22Rv1 (cell line): Measurements from ENCODE around the gene PTPN13.

Experiments
- H3K27ac ChIP-seq: fragments of 450-650 bp; 2 replicates; pipeline ENCODE4 v1.5.1; 2017
- CTCF ChIP-seq: fragments of 450-650 bp; IDR thresholded peaks from 2 replicates; pipeline ENCODE4 v1.5.1; 2017; ENCODE audit warnings: mild to moderate bottlenecking
- ZFX ChIP-seq: fragments of 450-650 bp; IDR thresholded peaks from 2 replicates; pipeline ENCODE4 v1.6.1; 2017; ENCODE audit warnings: antibody characterized with exemption, borderline replicate concordance

Gene PTPN13, protein sequence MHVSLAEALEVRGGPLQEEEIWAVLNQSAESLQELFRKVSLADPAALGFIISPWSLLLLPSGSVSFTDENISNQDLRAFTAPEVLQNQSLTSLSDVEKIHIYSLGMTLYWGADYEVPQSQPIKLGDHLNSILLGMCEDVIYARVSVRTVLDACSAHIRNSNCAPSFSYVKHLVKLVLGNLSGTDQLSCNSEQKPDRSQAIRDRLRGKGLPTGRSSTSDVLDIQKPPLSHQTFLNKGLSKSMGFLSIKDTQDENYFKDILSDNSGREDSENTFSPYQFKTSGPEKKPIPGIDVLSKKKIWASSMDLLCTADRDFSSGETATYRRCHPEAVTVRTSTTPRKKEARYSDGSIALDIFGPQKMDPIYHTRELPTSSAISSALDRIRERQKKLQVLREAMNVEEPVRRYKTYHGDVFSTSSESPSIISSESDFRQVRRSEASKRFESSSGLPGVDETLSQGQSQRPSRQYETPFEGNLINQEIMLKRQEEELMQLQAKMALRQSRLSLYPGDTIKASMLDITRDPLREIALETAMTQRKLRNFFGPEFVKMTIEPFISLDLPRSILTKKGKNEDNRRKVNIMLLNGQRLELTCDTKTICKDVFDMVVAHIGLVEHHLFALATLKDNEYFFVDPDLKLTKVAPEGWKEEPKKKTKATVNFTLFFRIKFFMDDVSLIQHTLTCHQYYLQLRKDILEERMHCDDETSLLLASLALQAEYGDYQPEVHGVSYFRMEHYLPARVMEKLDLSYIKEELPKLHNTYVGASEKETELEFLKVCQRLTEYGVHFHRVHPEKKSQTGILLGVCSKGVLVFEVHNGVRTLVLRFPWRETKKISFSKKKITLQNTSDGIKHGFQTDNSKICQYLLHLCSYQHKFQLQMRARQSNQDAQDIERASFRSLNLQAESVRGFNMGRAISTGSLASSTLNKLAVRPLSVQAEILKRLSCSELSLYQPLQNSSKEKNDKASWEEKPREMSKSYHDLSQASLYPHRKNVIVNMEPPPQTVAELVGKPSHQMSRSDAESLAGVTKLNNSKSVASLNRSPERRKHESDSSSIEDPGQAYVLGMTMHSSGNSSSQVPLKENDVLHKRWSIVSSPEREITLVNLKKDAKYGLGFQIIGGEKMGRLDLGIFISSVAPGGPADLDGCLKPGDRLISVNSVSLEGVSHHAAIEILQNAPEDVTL (N-terminal part only)

GRCh38 chr4:86593688-86594558 lies at the start of gene PTPN13:
Gene PTPN13 (plus strand): TSS chr4:86594315. CDS start chr4:86635257, 40,942 bp downstream.
- TF ChIP-seq CTCF (0 out of 2 replicates have a peak, but pooled peaks have one; percentile 24), ZFX (no peak)
- H3K27ac ChIP-seq = peak within 1 kb of the TSS; percentile 65

DNA sequence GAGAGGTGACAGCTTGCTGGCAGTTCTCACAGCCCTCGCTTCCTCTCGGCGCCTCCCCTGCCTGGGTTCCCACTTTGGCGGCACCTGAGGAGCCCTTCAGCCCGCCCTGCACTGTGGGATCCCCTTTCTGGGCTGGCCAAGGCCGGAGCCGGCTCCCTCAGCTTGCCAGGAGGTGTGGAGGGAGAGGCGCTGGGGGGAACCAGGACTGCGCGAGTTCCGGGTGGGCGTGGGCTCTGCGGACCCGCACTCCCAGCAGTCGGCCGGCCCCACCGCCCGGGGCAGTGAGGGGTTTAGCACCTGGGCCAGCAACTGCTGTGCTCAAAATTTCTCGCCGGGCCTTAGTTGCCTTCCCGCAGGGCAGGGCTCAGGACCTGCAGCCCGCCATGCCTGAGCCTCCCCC lies 47.0 kb upstream of the PTPN13 start:
- TF ChIP-seq ZFX = no peak
- TF ChIP-seq CTCF = no peak
- H3K27ac ChIP-seq = no peak overlapping the region

DNA sequence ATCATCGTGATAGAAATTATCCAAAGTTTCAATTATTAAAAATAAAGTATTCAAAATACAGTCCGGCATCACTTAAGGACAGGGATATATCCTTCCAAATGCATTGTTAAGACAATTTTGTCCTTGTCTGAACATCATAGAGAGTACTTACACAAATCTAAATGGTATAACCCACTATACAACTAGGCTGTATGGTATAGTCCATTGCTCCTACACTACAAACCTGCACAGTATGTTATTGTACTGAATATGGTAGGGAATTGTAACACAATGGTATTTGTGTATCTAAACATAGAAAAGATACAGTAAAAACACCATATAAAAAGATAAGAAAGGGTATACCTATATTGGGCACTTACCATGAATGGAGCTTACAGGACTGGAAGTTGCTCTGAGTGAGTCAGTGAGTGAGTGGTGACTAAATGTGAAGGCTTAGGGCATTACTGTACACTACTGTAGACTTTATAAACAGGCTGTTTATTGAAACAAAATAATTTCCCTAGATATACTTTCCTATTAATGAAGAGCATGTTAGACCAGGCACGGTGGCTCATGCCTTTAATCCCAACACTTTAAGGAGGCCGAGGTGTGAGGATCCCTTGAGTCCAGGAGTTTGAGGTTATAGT lies 44.8 kb upstream of the PTPN13 start:
- no peak for TF ChIP-seq CTCF
- TF ChIP-seq ZFX = no peak
- no peak overlapping the region for H3K27ac ChIP-seq

DNA sequence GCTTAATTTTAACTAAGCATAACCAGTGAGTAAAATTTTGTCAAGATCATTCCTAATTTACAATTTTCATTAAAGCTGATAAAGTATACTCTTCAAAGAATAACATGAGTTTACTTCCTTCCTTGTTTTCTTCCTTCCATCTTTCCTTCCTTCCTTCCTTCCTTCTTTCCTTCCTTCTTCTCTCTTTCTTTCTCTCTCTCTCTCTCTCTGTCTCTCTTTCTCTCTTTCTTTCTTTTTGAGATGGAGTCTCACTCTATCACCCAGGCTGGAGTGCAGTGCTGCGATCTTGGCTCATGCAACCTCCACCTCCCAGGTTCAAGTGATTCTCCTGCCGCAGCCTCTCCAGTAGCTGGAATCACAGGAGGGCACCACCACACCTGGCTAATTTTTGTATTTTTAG lies 42.7 kb upstream of the PTPN13 start:
- H3K27ac ChIP-seq = no peak overlapping the region
- TF ChIP-seq ZFX = no peak
- TF ChIP-seq CTCF = no peak

DNA sequence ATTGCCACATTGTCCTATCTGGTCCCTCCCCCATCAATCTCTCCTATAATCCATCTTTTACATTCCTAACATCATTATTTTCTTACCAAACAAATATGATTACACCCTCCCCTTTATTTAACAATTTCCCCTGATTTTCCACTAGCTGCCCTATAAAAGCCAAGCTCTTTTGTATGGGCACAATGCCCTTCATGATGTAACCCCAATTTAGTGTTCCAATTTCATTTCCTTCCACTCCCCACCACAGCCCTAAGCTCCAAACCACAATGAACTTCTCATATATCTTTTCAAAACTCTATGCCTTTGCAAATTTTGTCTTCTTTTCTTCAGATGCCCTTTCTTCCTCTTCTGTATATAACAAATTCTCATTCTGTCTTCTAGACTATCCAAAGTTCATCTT lies 39.5 kb upstream of the PTPN13 start:
- TF ChIP-seq ZFX (no peak), CTCF (no peak)
- no peak overlapping the region for H3K27ac ChIP-seq

DNA sequence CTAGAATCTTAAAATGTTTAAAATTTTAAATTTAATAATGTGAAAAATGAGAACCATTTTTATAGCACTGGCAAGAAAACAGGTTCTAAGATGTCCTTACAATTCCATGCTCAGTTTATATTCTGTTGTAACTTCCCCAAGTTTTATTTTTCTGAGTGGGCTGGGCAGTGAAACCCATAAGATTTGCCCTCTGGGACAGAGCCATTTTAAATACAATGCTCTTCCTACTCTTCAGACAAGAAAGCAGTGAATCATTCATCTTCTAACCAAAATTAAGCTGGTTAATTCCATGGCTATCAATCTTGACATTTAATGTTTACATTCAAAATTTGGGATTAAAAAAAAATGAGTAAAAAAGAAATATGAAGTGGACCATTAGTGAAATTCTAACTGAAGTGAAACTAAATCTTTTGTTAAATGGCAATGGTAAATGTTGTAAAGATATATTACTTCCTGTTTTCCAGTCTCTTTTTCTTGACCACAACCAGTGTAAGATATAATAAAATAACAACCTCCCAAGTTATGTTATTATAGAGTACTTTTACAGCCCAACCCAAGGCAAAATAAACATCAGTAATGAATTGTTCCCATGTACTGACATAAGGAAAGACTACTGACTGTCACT lies 37.2 kb upstream of the PTPN13 start:
- TF ChIP-seq CTCF = no peak
- TF ChIP-seq ZFX = no peak
- no peak overlapping the region for H3K27ac ChIP-seq
